HepG2 (cell line): ENCODE measurements around the gene SRP14. TPM values are rescaled to one million over a fixed set of nuclear protein-coding genes. Genes with fewer than 3 reads are reported as not detected.

Experiments used
- CSRNP1 ChIP-seq: sonication (generic); formaldehyde crosslinking; IDR thresholded peaks from 2 replicates; pipeline ENCODE4 v1.8.1; 2023; ENCODE audit warnings: mild to moderate bottlenecking, missing genetic modification reagents
- EED ChIP-seq: sonication (generic); formaldehyde crosslinking; IDR thresholded peaks from 2 replicates; pipeline ENCODE4 v1.5.0; 2020; ENCODE audit warnings: mild to moderate bottlenecking, missing genetic modification reagents
- GMEB2 ChIP-seq: IDR thresholded peaks from 2 replicates; pipeline ENCODE4 v1.6.1; 2016; ENCODE audit warnings: missing biosample characterization, missing genetic modification reagents, low read depth
- GPBP1L1 ChIP-seq: sonication (generic); formaldehyde crosslinking; IDR thresholded peaks from 2 replicates; pipeline ENCODE4 v1.5.0; 2020; ENCODE audit warnings: mild to moderate bottlenecking, missing genetic modification reagents
- KMT2A ChIP-seq: sonication (generic); formaldehyde crosslinking; IDR thresholded peaks from 2 replicates; pipeline ENCODE4 v1.4.0; 2020; ENCODE audit warnings: missing genetic modification reagents
- PATZ1 ChIP-seq: sonication (generic); formaldehyde crosslinking; IDR thresholded peaks from 2 replicates; pipeline ENCODE4 v1.4.0; 2020; ENCODE audit warnings: missing genetic modification reagents
- TAF1 ChIP-seq: sonication (generic); formaldehyde crosslinking; IDR thresholded peaks from 2 replicates; pipeline ENCODE4 v1.4.0; 2020; ENCODE audit warnings: missing genetic modification reagents
- ZFAT ChIP-seq: sonication (generic); formaldehyde crosslinking; conservative IDR thresholded peaks from 2 replicates; pipeline ENCODE4 v1.8.1; 2023; ENCODE audit warnings: missing genetic modification reagents, inconsistent platforms
- ZNF501 ChIP-seq: sonication (generic); formaldehyde crosslinking; IDR thresholded peaks from 2 replicates; pipeline ENCODE4 v1.5.1; 2020; ENCODE audit warnings: mild to moderate bottlenecking, moderate library complexity, missing genetic modification reagents
- ZNF788 ChIP-seq: sonication (generic); formaldehyde crosslinking; IDR thresholded peaks from 2 replicates; pipeline ENCODE4 v1.5.0; 2020; ENCODE audit warnings: mild to moderate bottlenecking, missing genetic modification reagents, borderline replicate concordance
- polyA plus RNA-seq, 8 experiments: library from polyadenylated mRNA; depleted of rRNA in 3 of 8; stranded (reverse) in 7 of 8; unstranded in 1 of 8; fragments of >200 nt; fragmentation: Illumina TruSeq in 4 of 8; extraction: Trizol in 4 of 8; gene quantifications; 2 replicates each; pipeline versions ENCODE4 v1.2.1 to v1.2.3, GENCODE V29; 2011 to 2016; ENCODE audit warnings: low read depth in 4 of 8, missing spikeins in 1 of 8, mixed read lengths in 1 of 8; ENCODE audit not compliant: insufficient read depth in 1 of 8
- total RNA-seq, 5 experiments: library from RNA; depleted of rRNA; stranded (reverse); fragments of >200 nt; fragmentation: Illumina TruSeq; extraction: Trizol; gene quantifications; 2 replicates each; pipeline ENCODE4 v1.2.3, GENCODE V29; 2016; ENCODE audit warnings: low read depth in 1 of 5
- TF ChIP-seq, protein P1 (sequence below): sonication (generic); formaldehyde crosslinking; IDR thresholded peaks from 2 replicates; pipeline ENCODE4 v1.4.0; 2020; ENCODE audit warnings: missing genetic modification reagents, borderline replicate concordance

Gene SRP14
- total and polyA plus RNA-seq, 2 of the 13 experiments (the other 11 are each of a cell fraction or from before 2014, with no cell fraction given), result 208 to 356 TPM

- TF ChIP-seq PATZ1 (CRISPR knock-in tag) (peak; percentile 24; the same call in 1 of the 2 replicates), KMT2A (CRISPR knock-in tag) (no peak; the same call in 1 of the 2 replicates), ZNF501 (CRISPR knock-in tag) (no peak), ZFAT (CRISPR knock-in tag) (no peak), GMEB2 (CRISPR knock-in tag) (no peak), EED (CRISPR knock-in tag) (no peak), GPBP1L1 (CRISPR knock-in tag) (no peak), TAF1 (no peak; the same call in 1 of the 2 replicates), ZNF788 (CRISPR knock-in tag) (peak; percentile 25; the same call in 1 of the 2 replicates), CSRNP1 (no peak)
- TF ChIP-seq, protein P1, sequence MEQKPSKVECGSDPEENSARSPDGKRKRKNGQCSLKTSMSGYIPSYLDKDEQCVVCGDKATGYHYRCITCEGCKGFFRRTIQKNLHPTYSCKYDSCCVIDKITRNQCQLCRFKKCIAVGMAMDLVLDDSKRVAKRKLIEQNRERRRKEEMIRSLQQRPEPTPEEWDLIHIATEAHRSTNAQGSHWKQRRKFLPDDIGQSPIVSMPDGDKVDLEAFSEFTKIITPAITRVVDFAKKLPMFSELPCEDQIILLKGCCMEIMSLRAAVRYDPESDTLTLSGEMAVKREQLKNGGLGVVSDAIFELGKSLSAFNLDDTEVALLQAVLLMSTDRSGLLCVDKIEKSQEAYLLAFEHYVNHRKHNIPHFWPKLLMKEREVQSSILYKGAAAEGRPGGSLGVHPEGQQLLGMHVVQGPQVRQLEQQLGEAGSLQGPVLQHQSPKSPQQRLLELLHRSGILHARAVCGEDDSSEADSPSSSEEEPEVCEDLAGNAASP (CRISPR knock-in tag), result peak; percentile 81; the same call in 1 of the 2 replicates
These were observed 6.0 kb upstream of the SRP14 start (continued) for GRCh38 chr15:40044717-40045571.
